NCI-H748 (cell line): ENCODE data around the gene IGFL1.
"Not testable (repeated sequence)": the region's sequence is repeated elsewhere in the genome, so short reads cannot be mapped to it uniquely, and the experiment has no call there.

Experiments
- DNase-seq: peaks from one replicate; lab custom pipeline; 2025; ENCODE audit not compliant: unreplicated experiment; lab: John Stamatoyannopoulos, UW

Gene IGFL1

DNA sequence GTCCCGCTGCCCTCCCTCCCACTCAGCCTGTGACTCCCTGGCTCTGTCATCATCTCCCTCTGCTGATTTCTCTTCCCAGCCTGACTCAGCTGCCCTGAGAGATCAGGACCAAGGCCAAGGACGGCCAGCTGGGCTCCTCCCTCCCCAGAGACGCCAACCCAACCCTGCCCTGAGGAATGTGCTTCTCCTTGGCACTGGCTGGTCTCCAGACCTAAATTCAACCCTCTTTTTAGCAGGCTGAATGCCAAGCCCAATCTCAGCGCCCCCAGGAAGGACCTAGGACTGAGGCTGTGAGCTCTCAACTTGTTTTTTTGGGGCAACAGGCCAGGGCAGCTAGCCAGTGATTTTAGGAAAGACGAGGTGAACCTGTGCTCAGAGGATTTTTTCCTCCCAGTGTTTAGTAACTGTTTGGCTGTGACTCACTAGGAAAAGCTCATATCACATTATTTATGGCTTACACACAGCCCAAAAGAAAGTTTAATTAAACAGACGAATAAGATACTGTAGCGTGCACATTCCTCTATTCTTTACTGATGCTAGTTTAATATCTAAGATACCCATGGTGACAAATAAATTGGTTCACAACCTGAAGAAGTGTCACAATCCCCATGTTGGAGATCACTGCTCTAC lies 7.4 kb upstream of the IGFL1 start:
- DNase-seq = no peak

DNA sequence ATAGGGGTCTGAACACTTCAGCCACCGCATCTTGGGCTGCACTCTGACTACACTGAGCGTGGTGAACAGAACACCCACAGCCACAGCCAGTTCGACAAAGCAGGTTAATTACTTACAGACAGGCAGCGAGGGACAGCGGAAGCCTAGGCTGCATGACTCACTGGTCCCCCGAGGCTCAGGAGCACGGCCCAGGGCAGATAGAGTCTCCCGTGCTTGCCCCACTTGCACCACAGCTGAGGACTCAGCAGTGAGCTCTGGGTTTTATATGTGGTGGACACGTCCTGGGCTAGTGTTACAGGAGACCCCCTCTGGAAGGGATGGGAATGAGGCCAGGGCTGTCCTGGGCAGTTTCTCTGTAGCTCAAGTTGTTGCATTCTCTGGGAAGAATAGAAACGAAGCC lies 5.8 kb upstream of the IGFL1 start:
- not testable (repeated sequence) for DNase-seq

DNA sequence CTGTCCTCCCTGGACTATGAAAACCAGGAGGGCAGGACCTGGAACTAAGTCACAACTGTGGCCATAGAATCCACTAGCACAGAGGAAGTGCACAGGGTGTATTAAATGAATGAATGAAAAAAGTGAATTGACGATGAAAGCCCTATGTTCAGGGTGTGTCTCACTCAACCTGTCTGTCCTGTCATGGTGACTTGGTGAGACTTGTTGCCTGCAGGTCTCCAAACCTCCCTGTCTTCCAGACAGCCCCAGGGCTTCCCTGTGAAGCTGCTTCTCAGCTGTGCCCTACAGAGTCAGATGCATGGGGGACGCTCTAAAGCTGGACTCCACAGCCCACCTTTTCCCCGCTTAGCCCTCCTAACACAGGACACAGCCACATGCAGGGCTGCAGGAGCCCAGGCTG lies 4.8 kb upstream of the IGFL1 start:
- DNase-seq = no peak

DNA sequence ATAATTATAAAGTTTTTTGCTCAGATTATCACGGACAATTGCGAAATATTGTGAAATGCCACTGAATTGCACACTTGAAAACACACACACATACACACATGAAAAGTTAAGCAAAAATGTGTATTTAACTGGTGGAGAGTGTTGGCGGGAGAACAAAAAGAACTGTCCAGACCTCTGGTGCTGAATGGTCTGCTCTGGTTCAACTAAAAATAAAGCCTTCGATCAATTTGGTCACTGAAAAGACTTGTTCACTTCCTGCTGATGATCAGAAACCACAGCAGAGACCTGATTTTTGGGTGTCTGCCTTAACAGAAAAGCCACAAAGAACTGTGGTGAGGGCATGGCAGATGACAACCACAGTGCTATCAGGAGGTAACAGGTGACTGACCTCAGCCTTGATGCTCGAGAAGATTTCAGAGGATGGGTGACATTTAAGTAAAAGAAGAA lies 4.0 kb upstream of the IGFL1 start:
- DNase-seq = no peak

DNA sequence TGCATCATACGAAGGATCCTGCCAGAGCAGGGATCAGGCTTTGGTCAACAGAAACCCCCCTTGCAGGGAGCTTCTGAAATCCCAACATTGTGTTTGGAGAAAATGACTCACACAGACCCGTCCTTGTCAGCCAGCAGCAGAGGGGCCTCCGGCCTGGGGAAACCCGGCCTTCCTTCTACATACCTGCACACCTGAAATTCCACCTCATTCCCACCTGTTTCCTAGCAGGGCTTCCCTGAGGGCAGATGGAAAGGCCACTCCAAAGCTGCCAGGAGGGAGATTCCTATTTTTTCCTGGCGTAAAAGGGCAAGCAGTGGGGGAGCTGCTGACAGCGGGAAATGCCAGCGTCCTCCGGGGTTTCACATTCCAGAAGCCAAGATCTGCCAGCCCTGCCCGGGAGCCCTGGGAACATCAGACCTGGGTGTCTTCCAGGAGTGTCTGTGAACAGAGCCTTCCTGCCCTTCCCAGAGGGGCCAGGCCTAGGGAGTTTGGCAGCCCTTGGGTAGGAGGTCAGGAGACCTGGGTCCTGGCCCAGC lies 3.0 kb upstream of the IGFL1 start:
- DNase-seq = no peak

DNA sequence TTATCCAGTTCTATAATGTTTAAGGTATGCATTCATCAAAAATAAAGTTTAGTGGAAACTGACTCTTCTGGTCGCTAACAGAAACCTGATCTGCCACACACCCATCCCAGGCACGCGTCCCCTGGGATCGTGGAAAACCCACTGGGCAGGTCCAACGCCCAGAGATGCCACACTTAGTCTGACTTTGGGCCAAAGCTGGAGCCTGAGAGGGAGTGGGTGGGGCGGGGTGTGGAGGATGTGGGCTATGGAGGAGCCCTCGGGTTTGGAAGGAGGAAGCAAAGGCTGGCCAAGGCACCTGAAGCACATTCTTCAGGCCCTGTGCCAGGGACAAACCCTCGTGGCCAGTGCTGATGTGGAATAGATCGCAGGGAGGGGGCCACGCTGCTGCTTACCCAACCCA lies 2.5 kb downstream of the IGFL1 start:
- no peak for DNase-seq

DNA sequence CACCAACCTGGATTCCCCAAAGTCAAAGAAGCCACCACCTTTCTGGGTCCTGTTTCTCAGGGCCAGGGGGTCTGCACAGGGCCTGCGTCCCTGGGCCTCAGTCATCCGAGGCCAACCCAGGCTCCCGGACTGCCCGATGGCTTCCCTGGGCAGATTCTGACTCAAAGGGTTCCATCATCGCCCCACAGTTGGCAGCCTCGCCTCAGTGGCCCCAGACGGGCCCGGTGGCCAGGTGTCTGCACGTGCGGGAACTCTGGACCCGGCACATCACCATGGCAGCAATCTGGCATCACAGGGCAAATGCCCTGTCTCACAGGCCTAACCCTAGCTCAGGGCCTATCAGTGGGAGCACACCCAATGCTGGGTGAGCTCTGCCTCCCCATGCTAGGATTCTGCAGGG lies 2.9 kb downstream of the IGFL1 start:
- DNase-seq = no peak

DNA sequence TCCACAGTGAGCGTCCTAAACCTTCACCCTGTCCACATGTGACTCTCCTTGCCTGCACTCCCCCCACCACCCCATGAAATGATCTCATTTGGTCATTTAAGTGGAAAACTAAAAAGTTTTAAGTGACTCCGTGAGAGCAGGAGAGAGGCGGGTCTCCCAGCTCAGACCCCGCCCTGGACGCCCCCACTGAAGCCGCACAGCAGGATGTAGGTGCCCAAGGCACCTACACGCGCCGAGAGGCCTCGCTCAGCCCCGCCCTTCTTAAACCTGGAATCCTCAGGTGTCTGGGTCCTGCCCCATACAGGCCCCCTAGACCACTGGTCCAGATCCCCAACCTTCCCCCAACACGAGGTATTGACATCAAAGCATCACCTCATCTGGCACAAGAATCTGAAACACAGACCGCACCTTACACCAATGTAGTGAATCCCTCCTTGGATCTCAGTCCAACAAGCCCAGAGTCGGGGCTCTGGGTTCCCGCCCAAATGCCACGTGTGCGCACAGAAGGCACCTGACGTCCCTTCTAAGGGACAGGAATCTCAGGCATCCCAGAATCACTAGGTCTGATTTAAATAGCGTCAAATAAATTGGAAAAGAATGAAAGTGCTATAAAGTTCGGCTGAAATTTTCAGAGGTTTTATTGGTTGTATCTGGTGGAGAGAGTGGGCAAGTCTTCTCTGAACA lies 3.5 kb downstream of the IGFL1 start:
- DNase-seq = no peak

DNA sequence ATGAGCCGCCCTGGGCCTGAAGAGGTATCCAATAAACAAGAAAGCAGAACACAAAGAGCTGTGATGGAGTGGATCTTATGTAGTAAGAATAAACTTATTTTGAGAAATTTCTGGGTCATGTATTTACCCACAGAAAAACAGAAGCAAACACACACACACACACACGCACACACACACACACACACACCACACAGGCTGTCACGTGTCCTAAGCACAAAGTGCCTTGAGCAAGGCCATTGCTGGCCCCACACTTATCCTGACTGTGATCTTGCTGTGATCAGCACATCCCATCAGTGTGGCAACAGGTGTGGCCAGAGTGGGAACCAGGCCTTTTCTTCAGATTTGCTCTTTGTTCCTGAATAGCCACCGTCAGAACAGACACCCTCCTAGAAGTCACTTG lies 4.3 kb downstream of the IGFL1 start:
- not testable (repeated sequence) for DNase-seq

DNA sequence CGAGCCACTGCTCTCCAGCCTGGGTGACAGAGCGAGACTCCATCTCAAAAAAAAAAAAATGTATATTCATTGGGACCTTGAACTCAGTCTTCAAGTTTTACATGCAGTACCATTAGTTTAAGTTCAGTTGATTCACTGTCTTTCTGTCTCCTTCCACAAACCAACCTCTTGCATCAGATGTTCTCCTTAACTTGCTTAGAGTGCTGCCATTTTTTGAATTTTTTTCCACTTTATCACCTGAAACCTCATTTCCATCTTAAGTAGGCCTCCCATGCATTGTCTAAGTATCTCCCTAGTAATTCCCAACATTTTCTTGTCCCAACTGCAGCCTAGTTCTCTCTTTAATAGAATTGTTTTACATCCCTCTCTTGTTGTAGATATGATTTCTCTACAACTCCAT lies 8.6 kb downstream of the IGFL1 start:
- DNase-seq = not testable (repeated sequence)

DNA sequence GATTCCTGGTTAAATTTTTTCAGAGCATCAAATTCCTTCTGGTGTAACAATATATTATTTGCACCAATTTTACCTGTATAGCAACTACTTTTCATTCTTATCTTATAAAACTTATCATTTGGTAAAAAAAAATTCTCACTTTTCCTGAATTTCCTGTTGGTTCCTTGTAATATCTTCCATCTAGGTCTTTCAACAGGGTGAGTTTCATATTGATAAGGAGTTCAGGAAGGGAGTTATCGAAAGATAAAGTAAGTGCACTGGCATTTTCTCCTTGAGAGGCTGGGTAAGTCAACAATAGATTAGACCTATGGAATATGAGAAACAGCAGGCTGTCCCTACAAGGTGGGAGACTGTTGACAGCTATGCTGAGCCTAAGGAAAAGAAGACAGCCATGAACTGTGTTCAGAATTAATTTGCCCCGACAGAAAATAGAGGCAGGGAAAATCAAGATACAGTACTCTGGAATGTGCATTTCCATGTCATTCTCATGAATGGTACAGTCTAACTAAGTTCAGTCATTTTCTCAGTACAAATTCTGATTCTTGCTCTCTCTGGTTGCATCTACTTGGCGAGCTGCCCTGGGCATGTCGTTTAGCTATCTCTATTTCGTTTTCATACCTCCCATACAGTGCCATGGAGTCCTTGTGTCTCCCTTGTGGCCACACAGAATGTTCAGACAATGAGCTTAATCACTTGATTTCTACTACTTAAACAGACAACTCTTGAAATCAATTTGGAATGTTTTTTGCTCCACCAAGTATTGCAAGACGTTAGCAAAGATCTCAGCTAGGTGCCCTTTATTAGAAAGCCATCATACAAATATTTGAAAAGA lies 9.9 kb downstream of the IGFL1 start:
- DNase-seq = no peak

DNA sequence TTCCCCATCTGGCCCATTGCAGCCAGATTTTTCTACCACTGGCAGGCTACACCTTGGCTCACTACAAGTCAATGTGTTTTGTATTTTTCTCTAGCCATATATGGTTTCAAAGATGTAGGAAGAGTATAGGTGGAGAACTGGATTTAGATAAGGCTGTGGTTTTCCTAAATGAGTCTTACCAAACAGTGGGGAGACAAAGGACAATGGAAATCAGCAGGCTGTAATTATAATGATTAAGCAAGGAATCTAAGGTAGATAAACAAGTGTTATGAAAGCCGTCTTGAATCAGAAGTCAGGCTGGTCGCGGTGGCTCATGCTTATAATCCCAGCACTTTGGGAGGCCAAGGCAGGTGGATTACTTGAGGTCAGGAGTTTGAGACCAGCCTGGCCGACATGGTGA lies 11.2 kb downstream of the IGFL1 start:
- no peak for DNase-seq

DNA sequence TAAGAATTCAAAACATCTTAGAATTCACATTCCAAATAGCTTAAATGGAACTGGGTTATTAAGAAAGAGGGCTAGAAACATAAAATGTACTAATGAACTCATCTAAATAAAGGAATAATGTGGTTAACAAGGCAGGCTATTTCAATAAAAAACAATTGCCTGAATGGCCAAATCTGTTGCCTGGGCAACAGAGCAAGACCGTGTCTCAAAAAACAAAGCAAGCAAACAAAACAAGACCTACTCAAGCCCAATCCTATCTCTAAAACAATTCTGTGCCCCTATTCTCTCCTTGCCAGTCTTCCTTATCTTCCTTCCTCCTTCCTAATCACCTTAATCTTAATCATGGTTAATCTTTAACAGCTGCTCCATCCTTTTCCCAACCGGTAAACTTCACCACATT lies 12.1 kb downstream of the IGFL1 start:
- peak; percentile 44 for DNase-seq

DNA sequence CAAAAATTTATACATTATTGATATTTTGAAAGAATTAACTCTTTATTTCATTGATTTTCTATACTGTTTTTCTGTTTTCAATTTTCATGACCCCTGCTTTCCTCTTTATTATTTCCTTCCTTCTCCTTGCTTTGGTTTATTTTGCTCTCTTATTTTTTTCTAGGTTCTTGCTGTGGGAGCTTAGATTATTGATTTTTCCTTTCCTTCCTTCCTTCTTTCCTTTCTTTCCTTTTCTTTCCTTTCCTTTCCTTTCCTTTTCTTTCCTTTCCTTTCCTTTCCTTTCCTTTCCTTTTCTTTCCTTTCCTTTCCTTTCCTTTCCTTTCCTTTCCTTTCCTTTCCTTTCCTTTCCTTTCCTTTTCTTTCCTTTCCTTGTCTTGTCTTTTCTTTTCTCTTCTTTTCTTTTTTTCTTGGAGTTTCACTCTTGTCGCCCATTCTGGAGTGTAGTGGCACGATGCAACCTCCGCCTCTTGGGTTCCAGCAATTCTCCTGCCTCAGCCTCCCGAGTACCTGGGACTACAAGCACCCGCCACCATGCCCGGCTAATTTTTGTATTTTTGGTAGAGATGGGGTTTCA lies 13.6 kb downstream of the IGFL1 start:
- not testable (repeated sequence) for DNase-seq

DNA sequence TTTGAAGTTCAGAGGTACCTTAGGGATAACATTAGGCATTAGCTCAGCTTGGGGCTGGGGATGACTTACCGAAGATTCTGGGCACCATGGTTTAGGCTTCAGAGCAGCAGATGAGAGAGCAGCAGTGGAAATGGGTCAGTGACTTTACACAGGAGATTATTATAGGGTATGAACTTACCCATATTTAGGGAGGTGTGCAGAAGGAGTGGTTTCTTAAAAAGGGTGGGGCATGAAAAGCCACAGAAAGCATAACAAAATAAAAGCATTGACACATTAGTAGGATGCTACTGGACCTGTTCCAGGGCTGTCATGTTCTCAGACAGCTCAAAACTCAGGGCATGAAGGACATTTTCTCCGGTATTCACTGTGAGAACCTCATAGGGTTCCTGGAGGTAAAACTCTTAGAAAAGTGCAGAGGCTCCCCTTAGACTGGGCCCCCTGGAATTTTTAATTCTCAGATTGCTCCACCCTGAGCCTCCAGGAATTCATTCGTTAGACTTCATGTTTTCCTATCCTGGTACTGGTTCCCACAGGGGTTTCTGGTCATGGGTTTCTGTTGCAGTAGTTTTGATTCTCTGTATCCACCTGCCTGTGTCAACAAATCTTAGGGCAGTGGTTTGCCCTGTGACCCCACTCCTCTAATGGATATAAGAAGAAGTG lies 20.7 kb downstream of the IGFL1 start:
- no peak for DNase-seq

DNA sequence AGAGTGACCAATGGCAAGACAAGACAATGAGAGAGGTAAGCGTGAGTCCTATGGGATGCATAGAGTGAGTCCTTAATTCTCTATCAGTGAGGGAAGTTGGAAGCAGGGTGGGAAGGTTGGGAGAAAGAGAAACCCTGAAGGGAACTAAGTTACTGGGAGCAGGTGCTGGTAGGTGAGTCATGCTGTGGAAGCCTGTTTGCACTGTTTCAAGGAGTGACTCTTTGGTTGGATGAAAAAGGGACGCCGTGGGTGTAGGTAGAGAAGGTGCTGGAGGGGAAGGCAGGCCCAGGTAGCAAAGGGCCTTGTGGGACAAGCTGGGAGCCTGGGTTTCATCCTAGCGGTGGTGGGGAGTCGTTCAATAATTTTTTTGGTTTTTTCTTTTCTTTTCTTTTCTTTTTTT lies 21.9 kb downstream of the IGFL1 start:
- no peak for DNase-seq

DNA sequence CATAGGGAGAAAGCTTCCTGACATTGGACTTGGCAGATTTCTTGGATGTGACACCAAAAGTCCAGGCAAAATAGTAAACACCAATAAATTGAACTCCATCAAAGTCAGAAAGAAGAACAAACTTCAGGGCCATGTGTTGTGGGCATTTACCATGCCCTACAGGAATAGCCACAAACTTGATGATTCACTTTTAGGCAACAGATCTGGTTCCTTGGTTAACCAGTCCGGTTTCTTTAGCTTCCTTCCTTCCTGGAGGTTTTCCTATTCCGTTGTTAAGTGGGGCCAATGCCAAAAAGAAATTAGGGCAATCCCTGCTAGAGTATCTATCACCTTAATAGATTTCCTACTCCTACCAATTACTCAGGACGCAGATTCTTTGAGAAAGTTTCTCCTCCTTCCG lies 25.2 kb downstream of the IGFL1 start:
- DNase-seq = no peak

DNA sequence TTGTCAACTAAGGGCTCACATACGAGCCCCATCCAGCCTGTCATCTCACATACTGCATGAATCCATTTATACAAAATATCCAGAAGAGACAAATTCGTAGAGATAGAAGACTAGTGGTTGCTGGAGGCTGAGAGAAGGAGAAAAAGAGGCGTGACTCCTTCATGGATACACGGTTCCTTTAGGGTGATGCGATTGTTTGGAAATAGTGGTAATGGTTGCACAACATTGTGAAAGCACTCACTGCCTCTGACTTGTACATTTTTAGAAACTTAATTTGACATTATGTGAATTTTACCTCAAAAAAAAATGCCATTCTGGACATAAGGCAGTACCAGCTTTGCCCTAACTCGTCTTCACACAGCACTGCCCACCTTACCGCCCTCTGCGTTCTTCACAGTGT lies 27.3 kb downstream of the IGFL1 start:
- DNase-seq = no peak

DNA sequence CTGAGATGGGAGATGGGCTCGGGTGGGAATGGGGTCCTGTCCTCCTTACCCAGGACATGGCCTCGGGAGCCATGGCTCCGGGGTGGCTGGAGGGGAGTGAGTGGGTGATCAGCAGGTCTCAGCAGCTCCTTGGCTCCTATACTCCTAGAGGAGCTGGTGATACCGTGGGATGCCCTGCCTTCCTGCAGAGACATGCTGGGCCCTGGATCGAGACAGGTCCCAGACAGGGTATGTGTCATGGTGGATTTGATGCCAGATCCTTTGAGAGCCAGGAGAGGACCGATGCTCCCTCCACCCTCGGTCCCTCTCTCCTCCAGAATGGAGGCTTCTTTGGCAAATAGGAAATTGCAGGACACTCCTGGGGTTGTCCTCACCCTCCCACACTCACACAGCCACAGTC lies 32.0 kb downstream of the IGFL1 start:
- DNase-seq = not testable (repeated sequence)

DNA sequence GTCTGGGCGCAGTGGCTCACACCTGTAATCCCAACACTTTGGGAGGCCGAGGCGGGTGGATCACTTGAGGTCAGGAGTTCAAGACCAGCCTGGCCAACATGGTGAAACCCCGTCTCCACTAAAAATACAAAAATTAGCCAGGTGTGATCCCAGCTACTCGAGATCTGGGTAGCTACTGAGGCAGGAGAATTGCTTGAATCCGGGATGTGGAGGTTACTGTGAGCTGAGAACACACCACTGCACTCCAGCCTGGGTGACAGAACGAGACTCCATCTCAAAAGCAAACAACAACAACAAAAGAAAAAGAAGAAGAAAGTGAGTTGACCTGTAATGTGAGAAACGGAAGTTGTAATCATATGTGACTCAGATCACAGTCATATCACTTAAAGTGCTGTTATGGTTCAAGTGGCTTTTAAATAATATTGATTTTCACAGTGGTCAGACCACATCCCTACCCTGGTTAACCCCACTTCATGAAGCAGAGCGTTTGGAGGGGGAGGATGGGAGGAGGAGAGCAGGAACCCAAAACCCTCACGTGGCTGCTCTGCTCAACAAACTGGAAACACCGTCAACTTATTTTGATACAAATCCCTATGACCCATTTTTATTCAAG lies 33.2 kb downstream of the IGFL1 start:
- DNase-seq = peak; percentile 83

DNA sequence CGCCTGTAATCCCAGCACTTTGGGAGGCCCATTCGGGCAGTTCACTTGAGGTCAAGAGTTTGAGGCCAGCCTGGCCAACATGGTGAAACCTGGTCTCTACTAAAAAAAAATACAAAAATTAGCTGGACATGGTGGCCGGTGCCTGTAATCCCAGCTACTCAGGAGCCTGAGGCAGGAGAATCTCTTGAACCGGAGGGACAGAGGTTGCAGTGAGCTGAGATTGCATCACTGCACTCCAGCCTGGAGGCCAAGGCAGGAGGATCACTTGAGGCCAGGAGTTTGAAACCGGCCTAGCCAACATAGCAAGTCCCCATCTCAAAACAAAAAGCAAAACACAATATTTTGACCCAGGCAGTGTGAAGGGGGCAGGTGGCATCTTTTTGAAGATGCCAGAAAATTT lies 35.3 kb downstream of the IGFL1 start:
- DNase-seq = not testable (repeated sequence)
